Heart left ventricle (tissue), 13 donors: ENCODE measurements around the gene SLC39A11.

Experiments
- POLR2A ChIP-seq, 2 donors: fragments of 450-650 bp; IDR thresholded peaks; one replicate each; pipeline ENCODE4 v1.6.1; 2017; ENCODE audit warnings: antibody characterized with exemption in 2 of 2, mild to moderate bottlenecking in 2 of 2, moderate library complexity in 2 of 2
- TF ChIP-seq, protein P1 (sequence below), 12 donors: fragments of 200-600 bp; sonication (generic) in 4 of 12; IDR thresholded peaks; one replicate each; pipeline versions ENCODE4 v1.5.0 to v1.8.0; 2018 to 2022; ENCODE audit warnings: antibody characterized with exemption in 12 of 12, mild to moderate bottlenecking in 5 of 12
- donor health status: ischemic (EF 13 %, LVEDD 7.1; RV severe dilation, severe dysfunction).
- donor health status: DM: no; HTN: yes; CAD: no.
- donor health status: DM: no; HTN: no; CAD: no.
- donor health status: ischemic (EF 25% LVEDD 6.9; RV normal size, moderate dysfunction).
- donor health status: ischemic (EF 25% LVEDD 5.7; RV mildly dilated, moderate dysfunction).
- donor health status: ischemic (EF 35%, LVEDD 5.7; RV mildly dilated, moderate dysfunction).
- donor health status: nonischemic (EF 11% LVEDD 7.7; RV severe dilation, severe dysfunction).
- donor health status: DM: yes; HTN: yes; CAD: no.
- donor health status: PGD.
- donor health status: ischemic (EF 29% LVEDD 5.4; RV normal size, mild dysfunction).
- donor health status: nonischemic (EF 23%, LVEDD 6.1; RV moderate dilation, normal function).

- TF ChIP-seq, protein P1, sequence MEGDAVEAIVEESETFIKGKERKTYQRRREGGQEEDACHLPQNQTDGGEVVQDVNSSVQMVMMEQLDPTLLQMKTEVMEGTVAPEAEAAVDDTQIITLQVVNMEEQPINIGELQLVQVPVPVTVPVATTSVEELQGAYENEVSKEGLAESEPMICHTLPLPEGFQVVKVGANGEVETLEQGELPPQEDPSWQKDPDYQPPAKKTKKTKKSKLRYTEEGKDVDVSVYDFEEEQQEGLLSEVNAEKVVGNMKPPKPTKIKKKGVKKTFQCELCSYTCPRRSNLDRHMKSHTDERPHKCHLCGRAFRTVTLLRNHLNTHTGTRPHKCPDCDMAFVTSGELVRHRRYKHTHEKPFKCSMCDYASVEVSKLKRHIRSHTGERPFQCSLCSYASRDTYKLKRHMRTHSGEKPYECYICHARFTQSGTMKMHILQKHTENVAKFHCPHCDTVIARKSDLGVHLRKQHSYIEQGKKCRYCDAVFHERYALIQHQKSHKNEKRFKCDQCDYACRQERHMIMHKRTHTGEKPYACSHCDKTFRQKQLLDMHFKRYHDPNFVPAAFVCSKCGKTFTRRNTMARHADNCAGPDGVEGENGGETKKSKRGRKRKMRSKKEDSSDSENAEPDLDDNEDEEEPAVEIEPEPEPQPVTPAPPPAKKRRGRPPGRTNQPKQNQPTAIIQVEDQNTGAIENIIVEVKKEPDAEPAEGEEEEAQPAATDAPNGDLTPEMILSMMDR (IDR thresholded peaks at IDR 0.05), result no peak
- TF ChIP-seq POLR2A (IDR thresholded peaks at IDR 0.05), result no peak
These were observed 279.0 kb downstream of the SLC39A11 start for GRCh38 chr17:72813481-72813880.
